ENCODE data around the gene SURF2. TPM values are rescaled to one million over a fixed set of nuclear protein-coding genes. Genes with fewer than 3 reads are reported as not detected.

Gene SURF2
- total and polyA plus RNA-seq, 9 of the 15 experiments (the other 6 are each of a cell fraction or from before 2014, with no cell fraction given): 5.5 to 82.5 (median 21.3) TPM

GRCh38 chr9:133340916-133341315 is 15.4 kb upstream of the SURF2 start:
- FAIRE-seq (no peak), DNase-seq (ENCODE audit: extremely low read depth in 1 of 4, low spot score in 3 of 4) (no peak), ATAC-seq (no peak)
- ChIA-PET POLR2A (interaction anchor here (2.7 kb wide), 1 partner anchor 10 kb away, joined by 18 read pairs; no protein-coding TSS in a partner anchor), CTCF (ENCODE audit: low intra/inter-chr PET ratio) (no interaction called here)
- Histone ChIP-seq H3K79me2 (ENCODE audit: control insufficient read depth, insufficient read depth, low read length) (peaks cover 13% of the 10 kb centered on the region), H3K36me3 (ENCODE audit: control insufficient read depth, insufficient read depth, low read length) (peaks cover 78% of the 10 kb centered on the region; the same call in 2 of the 3 replicates), H3K9me1 (ENCODE audit: control insufficient read depth, insufficient read depth, low read length) (no peaks in the 10 kb centered on the region), H4K20me1 (replicated peaks; ENCODE audit: control insufficient read depth, insufficient read depth, low read length) (peaks cover 1% of the 10 kb centered on the region; the same call in 1 of the 2 replicates), H3K9me3 (replicated peaks; ENCODE audit: control insufficient read depth, insufficient read depth, low read depth, low read length) (no peaks in the 10 kb centered on the region), H2AFZ (ENCODE audit: low read depth, low read length) (no peak overlapping the region), H3K27me3 (ENCODE audit: control insufficient read depth in 2 of 2, insufficient read depth in 2 of 2, low read length in 2 of 2) (no peaks in the 10 kb centered on the region; a peak in 1 of 5 replicates), H3K9ac (ENCODE audit: insufficient read depth in 1 of 2, low read depth in 2 of 2, low read length in 2 of 2) (peak overlapping the region in 1 of 2 experiments; percentile 73; a peak in 2 of 4 replicates), H3K4me2 (ENCODE audit: insufficient read depth, low read length) (no peak overlapping the region), H3K4me3 (no peak overlapping the region), H3K27ac (ENCODE audit: extremely low read depth, low read depth, low read length) (no peak overlapping the region), H3K4me1 (replicated peaks in 1 of 2; ENCODE audit: control insufficient read depth in 2 of 2, insufficient read depth in 2 of 2, low read length in 2 of 2) (peaks cover 3 to 29% of the 10 kb centered on the region in 2 experiments; a peak in 4 of 5 replicates)
- in situ Hi-C loops (cut with MboI): no loop called here
- peak; percentile 39; the same call in 1 of the 2 replicates for TF ChIP-seq RBFOX2 (IDR thresholded peaks at IDR 0.05; ENCODE audit: low read depth, low read length)
- TF ChIP-seq HIVEP1 (CRISPR knock-in tag; IDR thresholded peaks at IDR 0.05): no peak
- no peak for TF ChIP-seq TEAD1 (CRISPR knock-in tag; IDR thresholded peaks at IDR 0.05)
- no peak for TF ChIP-seq ZNF644 (tag; IDR thresholded peaks at IDR 0.05; ENCODE audit: low read depth)
- no peak for TF ChIP-seq DIDO1 (tag; IDR thresholded peaks at IDR 0.05; ENCODE audit: low read depth)
- BruUV-seq (replicated peaks): no TSS peak
- intact Hi-C loops (cut with micrococcal nuclease): no loop called here
- WGBS (ENCODE audit: insufficient coverage, low coverage, missing lambda C conversion rate): 93% methylated on average over 13 of the region's 13 CpGs
